ENCODE results near the gene LDLRAD4. TPM values are rescaled to one million over a fixed set of nuclear protein-coding genes. Genes with fewer than 3 reads are reported as not detected.
"Not testable (repeated sequence)": the region's sequence is repeated elsewhere in the genome, so short reads cannot be mapped to it uniquely, and the experiment has no call there.

Gene LDLRAD4
- total RNA-seq, 1 donor, result 0.54 TPM

DNA sequence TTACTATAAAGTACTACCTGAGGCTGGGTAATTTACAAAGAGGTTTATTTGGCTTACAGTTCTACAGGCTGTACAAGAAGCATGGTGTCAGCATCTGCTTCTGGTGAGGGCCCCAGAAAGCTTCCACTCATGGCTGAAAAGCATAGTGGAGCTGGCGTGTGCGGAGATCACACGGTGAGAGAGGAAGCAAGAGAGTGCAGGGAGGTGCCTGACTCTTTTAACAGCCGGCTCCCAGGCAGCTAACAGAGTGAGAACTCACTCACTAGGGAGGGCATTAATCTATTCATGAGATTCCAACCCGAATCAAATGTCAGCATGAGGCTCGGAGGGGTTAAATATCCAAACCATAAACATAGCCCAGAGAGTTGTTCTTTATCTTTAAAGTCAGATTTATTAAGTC is 117.3 kb downstream of the LDLRAD4 start:
- DNase-seq (ENCODE audit: low read depth), result no peak
- H3K4me3 ChIP-seq (ENCODE audit: low read depth, low read length), result no peak overlapping the region
- TF ChIP-seq, protein P1, sequence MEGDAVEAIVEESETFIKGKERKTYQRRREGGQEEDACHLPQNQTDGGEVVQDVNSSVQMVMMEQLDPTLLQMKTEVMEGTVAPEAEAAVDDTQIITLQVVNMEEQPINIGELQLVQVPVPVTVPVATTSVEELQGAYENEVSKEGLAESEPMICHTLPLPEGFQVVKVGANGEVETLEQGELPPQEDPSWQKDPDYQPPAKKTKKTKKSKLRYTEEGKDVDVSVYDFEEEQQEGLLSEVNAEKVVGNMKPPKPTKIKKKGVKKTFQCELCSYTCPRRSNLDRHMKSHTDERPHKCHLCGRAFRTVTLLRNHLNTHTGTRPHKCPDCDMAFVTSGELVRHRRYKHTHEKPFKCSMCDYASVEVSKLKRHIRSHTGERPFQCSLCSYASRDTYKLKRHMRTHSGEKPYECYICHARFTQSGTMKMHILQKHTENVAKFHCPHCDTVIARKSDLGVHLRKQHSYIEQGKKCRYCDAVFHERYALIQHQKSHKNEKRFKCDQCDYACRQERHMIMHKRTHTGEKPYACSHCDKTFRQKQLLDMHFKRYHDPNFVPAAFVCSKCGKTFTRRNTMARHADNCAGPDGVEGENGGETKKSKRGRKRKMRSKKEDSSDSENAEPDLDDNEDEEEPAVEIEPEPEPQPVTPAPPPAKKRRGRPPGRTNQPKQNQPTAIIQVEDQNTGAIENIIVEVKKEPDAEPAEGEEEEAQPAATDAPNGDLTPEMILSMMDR (IDR thresholded peaks at IDR 0.05; ENCODE audit: insufficient read depth, low read length), result no peak

DNA sequence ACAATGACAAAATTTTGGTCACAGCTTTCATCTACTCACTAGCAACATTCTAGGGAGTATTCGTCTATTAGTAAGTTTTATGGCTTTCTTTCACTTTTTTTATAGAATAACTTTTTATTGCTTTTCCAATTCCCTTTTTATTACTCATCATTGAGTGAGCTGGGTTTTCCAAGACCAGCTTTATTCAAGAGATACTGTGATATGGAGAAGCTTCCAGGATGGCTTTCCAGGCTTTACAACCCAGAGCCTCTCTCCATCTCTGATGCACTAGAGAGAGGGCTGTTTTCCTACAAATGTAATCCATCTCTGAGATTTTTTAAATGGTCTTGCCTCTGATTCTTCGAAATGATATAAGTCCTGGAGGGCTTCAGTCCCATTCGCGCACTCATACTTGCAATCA is 118.3 kb downstream of the LDLRAD4 start:
- TF ChIP-seq, protein P1 (IDR thresholded peaks at IDR 0.05; ENCODE audit: insufficient read depth, low read length), result no peak
- no peak for DNase-seq (ENCODE audit: low read depth)
- H3K4me3 ChIP-seq (ENCODE audit: low read depth, low read length), result no peak overlapping the region

DNA sequence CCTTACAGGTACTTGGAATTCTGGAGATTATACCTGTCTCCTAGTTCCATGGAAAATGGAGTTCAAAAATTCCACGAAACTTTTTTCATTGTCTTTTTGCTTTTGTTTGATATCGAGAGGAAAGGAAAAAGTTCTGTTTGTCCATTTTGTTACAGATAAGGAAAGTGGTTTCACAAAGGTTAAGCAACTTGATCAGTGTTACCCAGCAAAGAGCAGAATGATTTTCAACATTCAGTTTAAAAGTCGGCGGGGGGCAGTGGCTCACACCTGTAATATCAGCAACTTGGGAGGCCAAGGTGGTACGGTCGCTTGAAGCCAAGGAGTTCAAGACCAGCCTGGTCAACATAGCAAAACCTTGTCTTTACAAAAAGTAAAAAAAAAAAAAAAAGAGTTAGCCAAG is 118.8 kb downstream of the LDLRAD4 start:
- TF ChIP-seq, protein P1 (IDR thresholded peaks at IDR 0.05; ENCODE audit: insufficient read depth, low read length), result no peak
- DNase-seq (ENCODE audit: low read depth), result no peak
- no peak overlapping the region for H3K4me3 ChIP-seq (ENCODE audit: low read depth, low read length)

DNA sequence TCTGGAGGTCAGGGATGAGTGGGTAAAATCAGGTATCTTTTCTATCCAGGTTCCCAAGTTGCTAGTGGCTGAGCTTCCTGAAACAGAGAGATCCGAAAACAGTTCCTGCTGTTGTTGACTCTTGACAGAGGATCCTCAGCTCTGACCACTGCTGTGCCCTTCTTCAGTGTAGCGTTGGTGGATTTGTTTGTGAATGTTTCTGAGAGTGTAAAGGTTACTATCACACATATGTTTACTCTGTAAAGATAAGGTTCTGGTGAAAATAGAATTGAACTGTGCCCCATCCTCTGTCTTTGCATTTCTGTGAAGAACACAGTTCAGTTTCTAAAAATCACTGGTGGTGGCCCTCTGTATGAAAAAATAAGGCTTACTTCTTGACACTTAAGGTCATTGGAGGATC is 119.8 kb downstream of the LDLRAD4 start:
- TF ChIP-seq, protein P1 (IDR thresholded peaks at IDR 0.05; ENCODE audit: insufficient read depth, low read length), result no peak
- DNase-seq (ENCODE audit: low read depth), result no peak
- no peak overlapping the region for H3K4me3 ChIP-seq (ENCODE audit: low read depth, low read length)

DNA sequence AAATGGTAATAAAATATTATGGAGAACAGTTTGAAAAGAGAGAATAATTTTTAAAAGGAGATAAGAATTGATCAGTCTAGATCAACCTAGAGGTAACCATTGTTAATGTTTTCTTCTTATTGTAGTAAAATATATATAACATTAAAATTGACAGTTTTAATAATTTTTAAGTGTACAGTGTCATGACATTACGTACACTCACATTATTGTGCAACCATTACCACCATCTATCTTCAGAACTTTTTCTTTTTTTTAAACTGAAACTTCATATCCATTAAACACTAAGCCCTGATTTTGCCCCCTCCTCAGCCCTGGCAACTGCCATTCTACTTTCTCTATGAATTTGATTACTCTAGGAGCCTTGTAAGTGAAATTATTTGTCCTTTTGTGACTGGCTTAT is 121.1 kb downstream of the LDLRAD4 start:
- TF ChIP-seq, protein P1 (IDR thresholded peaks at IDR 0.05; ENCODE audit: insufficient read depth, low read length), result no peak
- H3K4me3 ChIP-seq (ENCODE audit: low read depth, low read length), result no peak overlapping the region
- DNase-seq (ENCODE audit: low read depth), result no peak

DNA sequence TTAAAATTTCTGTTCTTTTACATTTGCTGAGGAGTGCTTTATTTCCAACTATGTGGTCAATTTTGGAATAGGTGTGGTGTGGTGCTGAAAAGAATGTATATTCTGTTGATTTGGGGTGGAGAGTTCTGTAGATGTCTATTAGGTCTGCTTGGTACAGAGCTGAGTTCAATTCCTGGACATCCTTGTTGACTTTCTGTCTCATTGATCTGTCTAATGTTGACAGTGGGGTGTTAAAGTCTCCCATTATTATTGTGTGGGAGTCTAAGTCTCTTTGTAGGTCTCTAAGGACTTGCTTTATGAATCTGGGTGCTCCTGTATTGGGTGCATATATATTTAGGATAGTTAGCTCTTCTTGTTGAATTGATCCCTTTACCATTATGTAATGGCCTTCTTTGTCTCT is 127.9 kb downstream of the LDLRAD4 start:
- not testable (repeated sequence) for H3K4me3 ChIP-seq (ENCODE audit: low read depth, low read length); DNase-seq (ENCODE audit: low read depth)

DNA sequence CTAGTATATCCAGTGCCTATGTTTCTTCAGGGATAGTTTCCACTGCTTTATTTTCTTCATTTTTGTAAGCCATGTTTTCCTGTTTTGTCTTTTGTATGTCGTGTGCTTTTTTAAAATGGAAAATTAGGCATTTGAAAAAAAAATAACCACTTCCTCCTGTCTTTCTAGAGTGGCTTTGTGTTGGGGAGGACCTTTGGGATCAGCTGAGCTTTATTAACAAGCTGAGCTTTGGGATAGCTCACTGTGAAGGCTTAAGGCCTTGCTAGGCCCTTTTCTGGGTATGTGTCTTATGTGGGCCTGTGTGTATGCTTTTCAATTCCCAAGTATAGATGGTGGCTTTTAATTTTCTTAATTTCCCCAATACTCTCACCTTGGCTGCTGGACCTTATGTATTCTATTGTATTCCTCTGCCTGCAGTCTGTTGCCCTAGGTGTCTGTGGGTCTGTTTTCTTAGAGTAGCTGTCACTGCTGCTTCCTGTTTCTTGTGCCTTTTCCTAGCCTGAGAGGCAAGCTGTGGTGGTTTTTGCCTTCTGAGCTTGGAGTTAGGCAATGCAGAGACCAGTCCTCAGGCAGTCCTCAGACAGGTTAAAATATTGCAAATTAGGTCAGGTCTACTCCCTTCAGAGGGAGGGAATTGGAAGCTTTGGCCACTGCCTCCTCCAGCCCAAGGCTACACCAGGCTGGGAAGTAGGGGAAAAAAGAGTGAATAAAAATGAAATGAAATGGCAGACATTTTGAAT is 134.7 kb downstream of the LDLRAD4 start:
- TF ChIP-seq, protein P1 (IDR thresholded peaks at IDR 0.05; ENCODE audit: insufficient read depth, low read length), result no peak
- no peak overlapping the region for H3K4me3 ChIP-seq (ENCODE audit: low read depth, low read length)
- DNase-seq (ENCODE audit: low read depth), result no peak
